Measurements from ENCODE around the gene PGRMC1.
A peak's percentile ranks its signal among the peaks of the same experiment; 100 is the strongest.
"Not testable (repeated sequence)": the region's sequence is repeated elsewhere in the genome, so short reads cannot be mapped to it uniquely, and the experiment has no call there.

Gene PGRMC1

GRCh38 chrX:119235872-119236622, at the start of gene PGRMC1:
Gene PGRMC1 (plus strand): TSS chrX:119236285. CDS start chrX:119236364, 79 bp downstream.
- peak; percentile 72 for DNase-seq

- no peak for DNase-seq
These were observed 49.3 kb upstream of the PGRMC1 start for GRCh38 chrX:119186763-119187162.

GRCh38 chrX:119187298-119187697, 48.8 kb upstream of the PGRMC1 start:
- DNase-seq = no peak

- DNase-seq = no peak
These were observed 47.0 kb upstream of the PGRMC1 start for GRCh38 chrX:119189115-119189514.

GRCh38 chrX:119189595-119189994, 46.5 kb upstream of the PGRMC1 start:
- DNase-seq = no peak

- no peak for DNase-seq
These were observed 45.9 kb upstream of the PGRMC1 start for GRCh38 chrX:119190091-119190681.

- no peak for DNase-seq
These were observed 45.3 kb upstream of the PGRMC1 start for GRCh38 chrX:119190831-119191230.

GRCh38 chrX:119194621-119195020, 41.5 kb upstream of the PGRMC1 start:
- no peak for DNase-seq

- DNase-seq = no peak
These were observed 34.5 kb upstream of the PGRMC1 start for GRCh38 chrX:119201570-119201969.

GRCh38 chrX:119206203-119206602, 29.9 kb upstream of the PGRMC1 start:
- no peak for DNase-seq

- DNase-seq = not testable (repeated sequence)
These were observed 28.6 kb upstream of the PGRMC1 start for GRCh38 chrX:119207483-119207882.

GRCh38 chrX:119208401-119209057, 27.6 kb upstream of the PGRMC1 start:
- no peak for DNase-seq

GRCh38 chrX:119210931-119211648, 25.0 kb upstream of the PGRMC1 start:
- DNase-seq = not testable (repeated sequence)

- DNase-seq = no peak
These were observed 24.5 kb upstream of the PGRMC1 start for GRCh38 chrX:119211649-119212014.

GRCh38 chrX:119218198-119218597, 17.9 kb upstream of the PGRMC1 start:
- no peak for DNase-seq

- DNase-seq = no peak
These were observed 13.2 kb upstream of the PGRMC1 start for GRCh38 chrX:119222932-119223331.

- no peak for DNase-seq
These were observed 12.3 kb upstream of the PGRMC1 start for GRCh38 chrX:119223783-119224182.

GRCh38 chrX:119226446-119226845, 9.6 kb upstream of the PGRMC1 start:
- no peak for DNase-seq

- no peak for DNase-seq
These were observed 7.4 kb upstream of the PGRMC1 start for GRCh38 chrX:119228512-119229252.

GRCh38 chrX:119229253-119229615, 6.9 kb upstream of the PGRMC1 start:
- no peak for DNase-seq

- no peak for DNase-seq
These were observed 5.2 kb upstream of the PGRMC1 start for GRCh38 chrX:119230850-119231249.

GRCh38 chrX:119231936-119232445, 4.1 kb upstream of the PGRMC1 start:
- DNase-seq = no peak

Measured in activated effector memory CD4-positive, alpha-beta T cell treated with Interleukin-2 at 50 U/mL for 16 hours (primary cell).